HTERT RPE-1 (cell line): ENCODE results near the gene HAAO.

Experiments used
- in situ Hi-C: fragments of 300-500 bp; cut with MboI; formaldehyde crosslinking; loops from 4 replicates; pipeline ENCODE4 v1.14.3; 2020; ENCODE audit warnings: low sequenced_read_pairs

The HAAO gene

GRCh38 chr2:42770288-42771131, 21.9 kb downstream of the HAAO start:
- in situ Hi-C loops: no loop called here

DNA sequence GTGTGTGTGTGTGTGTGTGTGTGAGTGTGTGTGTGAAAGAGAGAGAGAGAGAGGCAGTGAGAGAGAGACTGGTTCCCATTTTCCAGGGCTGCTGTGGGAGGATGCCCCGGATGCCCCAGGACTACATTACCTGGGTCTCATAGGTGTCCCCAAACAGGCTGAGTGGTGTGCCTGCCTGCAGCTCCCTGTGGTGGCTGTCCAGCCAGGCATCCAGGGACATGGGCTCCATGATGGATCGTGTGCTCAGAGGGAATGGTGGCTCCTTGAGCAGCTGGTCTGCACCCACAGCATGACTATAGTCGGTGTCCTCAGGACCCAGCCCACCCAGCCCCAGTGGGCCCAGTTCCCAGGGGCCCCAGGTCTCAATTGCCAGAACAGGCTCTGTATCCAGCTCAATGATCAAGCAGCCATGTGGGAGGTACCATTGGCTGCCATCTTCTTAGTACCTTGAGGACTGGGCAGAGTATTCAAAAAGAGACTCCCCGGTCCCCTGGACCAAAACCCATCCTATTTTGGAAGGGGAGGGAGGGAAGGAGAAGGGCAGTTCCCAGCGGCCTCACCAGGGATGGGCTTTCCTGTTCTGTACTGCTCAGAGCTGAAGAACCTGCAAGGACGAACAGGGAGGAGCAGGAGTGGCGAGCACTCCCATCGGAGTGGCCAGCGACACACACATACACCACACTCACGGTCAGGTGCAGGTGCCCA, 22.6 kb downstream of the HAAO start:
- in situ Hi-C loops: no loop called here

DNA sequence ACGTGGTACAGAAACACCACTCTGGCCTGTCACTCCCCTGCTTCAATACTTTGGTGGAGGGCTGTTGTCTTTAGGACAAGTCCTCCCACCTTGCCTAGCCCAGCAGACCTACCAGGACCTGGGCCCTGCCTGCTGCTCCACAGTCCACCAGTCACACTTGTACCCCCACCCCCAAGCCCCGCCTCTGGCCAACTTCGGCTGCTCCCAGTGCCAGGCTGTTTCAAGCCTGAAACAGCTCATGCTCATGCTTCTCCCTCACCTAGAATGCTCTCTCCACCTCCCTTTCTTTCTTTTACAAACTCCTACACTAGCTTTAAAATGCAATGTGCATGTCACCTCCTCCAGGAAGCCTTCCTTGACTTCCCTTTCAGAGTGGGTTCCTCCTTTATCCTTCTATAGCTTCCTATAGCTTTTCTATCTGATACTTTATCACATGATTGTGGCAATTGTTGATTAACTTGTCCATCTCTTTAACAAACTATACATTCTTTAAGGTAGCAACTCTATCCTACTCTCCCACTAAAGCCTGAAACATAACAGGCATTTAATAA, 23.6 kb downstream of the HAAO start:
- in situ Hi-C loops: no loop called here

- in situ Hi-C loops: no loop called here
Observed at GRCh38 chr2:42767899-42768705, 24.3 kb downstream of the HAAO start.

DNA sequence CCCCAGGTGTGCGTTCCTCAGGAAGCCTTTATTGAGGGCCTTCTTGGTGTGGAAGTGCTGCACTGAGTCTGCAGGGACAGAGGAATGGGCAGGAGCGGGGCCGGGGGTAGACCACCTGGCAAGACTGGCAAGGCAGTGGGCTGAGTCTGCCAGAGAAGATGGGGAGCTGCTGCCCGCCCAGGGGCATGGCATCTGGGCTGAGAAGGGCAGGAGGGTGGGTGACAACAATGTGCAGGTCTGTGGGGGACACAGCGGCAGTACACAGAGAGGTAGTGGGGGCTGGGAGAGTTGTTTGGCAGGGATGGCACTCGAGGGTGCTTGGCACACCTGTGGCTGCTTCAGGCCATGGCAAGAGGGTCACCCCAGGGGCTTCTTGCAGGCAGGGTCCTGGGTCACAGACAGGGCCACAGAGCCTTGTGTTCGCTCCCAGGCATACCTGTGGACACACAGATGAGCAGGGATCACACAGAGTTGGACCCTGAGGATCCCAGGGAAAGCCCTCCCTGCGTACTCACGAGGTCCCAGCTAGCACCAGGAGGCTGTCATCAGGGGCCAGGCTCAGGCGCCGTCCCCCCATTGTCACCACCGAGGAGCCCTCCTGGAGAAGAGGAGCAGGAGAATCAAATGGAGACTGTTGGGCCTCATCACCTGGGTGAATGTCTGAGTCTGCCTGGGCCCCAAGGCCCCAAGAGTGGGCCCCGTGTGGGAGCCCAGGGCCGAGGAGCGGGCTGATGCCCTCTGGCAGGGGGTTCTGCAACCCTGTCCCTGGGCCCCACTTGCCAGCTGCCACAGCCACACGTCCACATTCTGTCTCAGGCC, 25.1 kb downstream of the HAAO start:
- in situ Hi-C loops: no loop called here

DNA sequence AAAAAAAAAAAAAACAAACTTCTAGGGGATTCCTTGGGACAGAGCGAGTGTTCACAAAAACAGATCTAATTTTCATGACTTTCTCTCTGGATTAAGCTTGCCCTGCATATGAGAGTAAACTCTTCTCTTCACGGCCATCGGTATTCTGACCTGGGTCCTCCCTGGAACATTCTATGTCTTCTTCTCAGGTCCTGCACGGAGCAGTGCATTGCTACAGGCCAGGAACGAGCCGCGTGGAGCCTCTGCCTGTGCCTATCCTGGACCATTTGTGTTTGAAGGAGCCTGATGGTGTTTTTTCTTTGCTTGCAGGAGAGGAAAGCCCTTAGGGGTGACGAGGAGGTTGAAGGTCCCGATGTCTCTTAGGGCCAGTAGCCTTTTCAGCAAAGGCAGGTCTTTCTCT, 26.7 kb downstream of the HAAO start:
- in situ Hi-C loops: no loop called here

DNA sequence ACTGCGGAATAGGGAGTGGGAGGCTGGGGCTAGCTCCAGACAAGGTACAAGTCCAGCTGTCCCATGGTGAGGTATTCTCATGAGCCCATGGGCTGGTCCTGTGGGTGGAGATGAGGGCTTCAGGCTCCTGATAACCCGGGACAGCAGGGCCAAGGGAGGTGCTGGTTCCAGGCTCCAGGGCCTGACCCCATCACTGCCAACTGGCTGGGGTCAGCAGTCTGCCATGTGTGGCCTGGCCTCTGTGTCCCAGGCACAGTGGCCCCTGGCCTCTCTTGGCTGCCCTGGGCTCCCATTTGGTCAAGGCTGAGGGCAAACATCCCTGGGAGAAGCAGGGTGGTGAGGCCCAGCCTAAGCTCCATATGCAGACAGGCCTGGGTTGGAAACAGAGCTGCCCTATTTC, 27.5 kb downstream of the HAAO start:
- in situ Hi-C loops: no loop called here

DNA sequence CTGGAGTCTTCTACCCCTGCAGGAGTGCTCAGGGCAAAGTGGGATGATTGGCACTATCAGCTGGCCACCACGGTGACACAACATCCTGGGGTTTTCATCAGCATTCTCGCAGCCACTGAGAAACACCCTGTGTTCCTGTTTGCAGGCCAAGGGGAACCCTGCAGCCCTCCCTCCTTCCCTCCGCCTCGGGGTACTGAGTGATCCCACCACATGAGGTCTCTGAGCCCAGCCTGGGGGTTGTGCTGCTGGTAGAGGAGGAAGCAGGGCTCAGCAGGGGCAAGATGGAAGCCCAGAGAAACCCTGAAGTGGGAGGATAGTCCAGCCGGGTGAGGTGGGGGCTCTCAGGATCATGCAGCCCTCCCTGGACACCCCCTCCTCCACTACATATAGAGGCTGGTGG, 28.3 kb downstream of the HAAO start, which contains the start of gene OXER1:
Gene OXER1 (minus strand): TSS at position 40 of the 400 bp plus-strand sequence. CDS start 73 bp downstream, outside the sequence.
- in situ Hi-C loops: no loop called here

- in situ Hi-C loops: no loop called here
Observed at GRCh38 chr2:42762823-42763804, 29.3 kb downstream of the HAAO start.

DNA sequence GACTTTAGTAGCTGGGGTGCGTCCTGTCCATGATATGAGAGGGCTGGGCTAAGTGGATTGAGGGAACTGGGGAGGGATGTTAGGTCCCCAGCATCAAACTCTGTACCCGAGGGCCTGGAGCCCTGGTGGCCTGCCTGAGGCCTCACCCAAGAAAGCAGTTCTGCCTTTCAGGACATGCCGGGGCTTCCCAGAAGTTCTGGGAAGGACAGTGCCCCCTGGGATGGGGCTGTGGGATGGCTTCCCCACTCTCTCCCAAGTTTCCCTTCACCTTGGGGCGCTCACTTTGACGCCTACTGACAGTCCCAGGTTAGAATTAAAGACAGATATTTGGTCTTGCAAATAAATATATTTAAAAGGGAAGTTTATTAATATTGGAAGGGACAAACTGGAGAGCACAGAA, 30.2 kb downstream of the HAAO start:
- in situ Hi-C loops: no loop called here

- in situ Hi-C loops: no loop called here
Observed at GRCh38 chr2:42761554-42761953, 30.8 kb downstream of the HAAO start.

DNA sequence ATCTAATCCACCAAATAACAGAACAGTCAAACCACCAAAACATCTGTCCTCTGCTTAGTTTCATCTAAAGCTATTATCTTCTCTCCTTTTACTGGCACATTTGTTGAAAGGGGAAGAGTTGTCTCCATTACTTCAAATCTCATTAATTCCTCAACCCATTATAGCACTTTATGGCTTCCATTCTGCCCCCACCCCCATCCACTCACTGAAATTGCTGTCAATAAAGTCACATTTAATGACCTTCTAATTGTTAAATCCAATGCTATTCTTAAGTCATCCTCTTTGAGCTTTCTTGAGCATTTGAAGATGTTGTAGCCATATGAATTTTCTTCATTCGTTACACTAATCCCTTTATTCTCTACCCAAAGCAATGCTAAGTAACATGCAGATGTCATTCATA, 33.6 kb downstream of the HAAO start:
- in situ Hi-C loops: no loop called here

GRCh38 chr2:42757981-42758740, 34.2 kb downstream of the HAAO start:
- in situ Hi-C loops: no loop called here

- in situ Hi-C loops: no loop called here
Observed at GRCh38 chr2:42756966-42757513, 35.3 kb downstream of the HAAO start.

DNA sequence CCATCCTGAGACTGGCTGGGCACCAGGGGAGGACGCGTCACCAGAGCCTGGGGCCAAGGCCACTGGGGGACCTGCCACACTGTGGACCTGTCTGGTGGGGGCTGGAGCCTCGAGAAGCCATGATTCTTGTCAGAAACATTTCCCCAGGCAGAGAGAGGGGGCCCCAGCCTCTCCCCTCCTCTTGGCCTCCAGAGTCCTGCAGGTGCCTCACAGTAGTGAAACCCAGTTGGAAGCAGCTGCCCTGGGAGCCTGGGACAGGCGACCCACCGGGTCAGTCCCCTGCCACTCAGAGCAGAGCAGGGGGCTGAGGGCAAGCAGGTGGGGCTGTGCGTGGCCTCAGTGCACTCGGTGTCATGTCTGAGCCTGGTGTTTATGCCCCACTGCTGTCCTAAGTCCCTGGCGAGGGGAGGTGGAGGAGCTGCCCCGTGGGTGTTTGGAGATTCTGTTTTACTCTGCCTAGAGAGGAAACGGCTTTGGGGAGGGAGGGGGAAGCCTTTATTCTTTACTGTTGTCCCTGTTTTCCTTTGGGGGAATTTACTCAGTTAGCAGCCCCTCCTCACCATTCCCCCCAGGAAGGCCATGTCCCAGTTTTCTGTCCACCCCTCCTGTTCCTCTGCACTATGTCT, 36.1 kb downstream of the HAAO start:
- in situ Hi-C loops: no loop called here

DNA sequence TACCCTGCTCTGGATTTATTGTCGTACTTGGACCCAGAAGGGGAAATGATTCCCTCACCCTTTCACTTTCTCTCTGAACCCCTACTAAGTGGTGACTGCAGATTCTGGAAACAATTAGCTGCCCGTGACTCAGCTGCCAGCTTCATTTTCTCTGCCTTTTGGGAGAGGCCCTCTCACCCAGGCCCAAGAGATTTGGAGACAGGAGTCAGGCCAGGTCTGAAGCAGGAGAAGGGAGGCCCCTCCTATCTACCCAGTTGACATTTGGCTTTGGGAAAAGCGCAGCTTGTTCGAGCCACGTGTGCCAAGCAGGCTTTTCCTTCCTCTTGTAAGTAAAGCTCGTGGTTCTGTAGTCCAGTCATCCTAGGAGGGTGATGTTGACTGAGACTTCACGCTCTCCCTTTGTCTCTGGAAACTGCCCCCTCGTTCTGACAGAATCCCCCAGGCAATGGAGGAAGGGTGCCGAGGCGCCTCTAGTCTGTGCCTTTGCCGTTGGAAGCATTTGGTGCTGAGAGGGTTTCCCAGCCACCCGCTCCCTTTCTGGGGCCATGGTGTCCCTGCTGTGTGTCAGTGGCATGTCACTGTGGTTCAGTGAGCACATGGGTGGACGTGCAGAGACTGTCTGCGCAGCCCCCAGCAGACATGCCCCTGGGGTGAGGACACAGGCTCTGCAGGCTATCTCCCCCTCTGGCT, 37.0 kb downstream of the HAAO start:
- in situ Hi-C loops: no loop called here

- in situ Hi-C loops: no loop called here
Observed at GRCh38 chr2:42754776-42755140, 37.6 kb downstream of the HAAO start.
